Adrenal gland (tissue), 12 donors: ENCODE results near the gene PTGIS. TPM values are rescaled to one million over a fixed set of nuclear protein-coding genes. Genes with fewer than 3 reads are reported as not detected.

Experiments
- DNase-seq, 7 donors: peaks; one replicate each; pipeline ENCODE4 v3.0.0-alpha.2; 2019 to 2020
- H3K27ac ChIP-seq, 5 donors: fragments of 200-600 bp; sonication (generic) in 4 of 5; 1 replicate in 3 of 5; 2 replicates in 2 of 5; pipeline versions ENCODE4 v1.5.1 to v1.8.0; 2016 to 2020; ENCODE audit warnings: mild to moderate bottlenecking in 1 of 5
- H3K27me3 ChIP-seq: fragments of 200-600 bp; 2 replicates; pipeline ENCODE4 v1.8.0; 2021
- H3K36me3 ChIP-seq, 2 donors: fragments of 200-600 bp; replicated peaks in 1 of 2; 1 replicate in 1 of 2; 2 replicates in 1 of 2; pipeline versions ENCODE4 v1.5.1 to v1.8.0; 2018 to 2022
- H3K4me1 ChIP-seq, 2 donors: fragments of 200-600 bp; replicated peaks in 1 of 2; 1 replicate in 1 of 2; 2 replicates in 1 of 2; pipeline versions ENCODE4 v1.5.1 to v1.8.0; 2018 to 2021
- H3K4me3 ChIP-seq, 4 donors: fragments of 200-600 bp; sonication (generic) in 3 of 4; one replicate each; pipeline ENCODE4 v1.5.1; 2016 to 2018
- H3K9me3 ChIP-seq, 3 donors: fragments of 200-600 bp; sonication (generic) in 1 of 3; replicated peaks in 1 of 3; 1 replicate in 2 of 3; 2 replicates in 1 of 3; pipeline versions ENCODE4 v1.5.1 to v1.8.0; 2016 to 2021
- POLR2A ChIP-seq, 2 donors: fragments of 450-650 bp; IDR thresholded peaks; one replicate each; pipeline ENCODE4 v1.6.1; 2017; ENCODE audit warnings: antibody characterized with exemption in 2 of 2, mild to moderate bottlenecking in 2 of 2, moderate library complexity in 1 of 2
- WGBS, 4 donors: extraction: QIAGEN DNeasy Blood & Tissue Kit in 2 of 4; methylation state at CpG; one replicate each; pipeline versions ENCODE4 v1.1.5 to v1.1.7; 2013 to 2017; 5-methylcytosine and 5-hydroxymethylcytosine counted together
- intact Hi-C, 2 donors: fragments of 100-400 bp; cut with DNase I; formaldehyde crosslinking; loops; one replicate each; pipeline versions ENCODE4 v1.14.1 to v1.15.0; 2022 to 2023
- polyA plus RNA-seq, 3 donors: library from polyadenylated mRNA; stranded (reverse); fragments of 200-250 nt in 2 of 3; fragments of 350-450 nt in 1 of 3; fragmentation: Illumina TruSeq in 1 of 3; extraction: RNeasy Lipid Tissue Mini Kit (QIAGEN cat#74804) in 1 of 3; gene quantifications; one replicate each; pipeline ENCODE4 v1.2.3, GENCODE V29; 2013 to 2014
- total RNA-seq, 9 donors: library from RNA; depleted of rRNA in 4 of 9; stranded (reverse); fragments of >200 nt in 4 of 9; fragments of 120-200 nt in 1 of 9; fragmentation: NEBNext Ultra II Directional in 1 of 9; extraction: Animal tissue kit (Norgen Biotek cat#: 25700) in 1 of 9; gene quantifications; one replicate each; pipeline versions ENCODE4 v1.1.0 to v1.2.4, GENCODE V29; 2013 to 2023
- TF ChIP-seq, protein P1 (sequence below), 6 experiments: fragments of 450-650 bp in 4 of 6; fragments of 200-600 bp in 2 of 6; sonication (generic) in 1 of 6; IDR thresholded peaks; 1 replicate in 5 of 6; 2 replicates in 1 of 6; pipeline versions ENCODE4 v1.5.1 to v1.8.0; 2016 to 2021; ENCODE audit warnings: antibody characterized with exemption in 6 of 6, mild to moderate bottlenecking in 2 of 6, moderate library complexity in 1 of 6
- donor health status: healthy with polysubstance abuse.
- donor health status: Bipolar disorder and iron deficiency.
- donor health status: DM: yes; HTN: yes; CAD: no.
- donor health status: DM: no; HTN: no; CAD: no.
- donor health status: DM: no; HTN: no; CAD: no.
- donor health status: DM: yes; HTN: yes; CAD: no.

The PTGIS gene
- total and polyA plus RNA-seq, 12 donors: 3.5 to 34.2 (median 8.0) TPM

GRCh38 chr20:49587111-49587570, 19.2 kb upstream of the PTGIS start:
- DNase-seq: no peak
- intact Hi-C loops: no loop called here
- WGBS, 4 donors: 51 to 60% (median 53%) methylated on average over 10 of the region's 10 CpGs
- Histone ChIP-seq H3K4me3 (no peak overlapping the region), H3K36me3 (no peaks in the 10 kb centered on the region), H3K9me3 (no peaks in the 10 kb centered on the region), H3K27ac (no peak overlapping the region), H3K4me1 (peaks cover 4 to 24% of the 10 kb centered on the region in 2 donors), H3K27me3 (no peaks in the 10 kb centered on the region)
- TF ChIP-seq POLR2A (IDR thresholded peaks at IDR 0.05): no peak
- TF ChIP-seq, protein P1, sequence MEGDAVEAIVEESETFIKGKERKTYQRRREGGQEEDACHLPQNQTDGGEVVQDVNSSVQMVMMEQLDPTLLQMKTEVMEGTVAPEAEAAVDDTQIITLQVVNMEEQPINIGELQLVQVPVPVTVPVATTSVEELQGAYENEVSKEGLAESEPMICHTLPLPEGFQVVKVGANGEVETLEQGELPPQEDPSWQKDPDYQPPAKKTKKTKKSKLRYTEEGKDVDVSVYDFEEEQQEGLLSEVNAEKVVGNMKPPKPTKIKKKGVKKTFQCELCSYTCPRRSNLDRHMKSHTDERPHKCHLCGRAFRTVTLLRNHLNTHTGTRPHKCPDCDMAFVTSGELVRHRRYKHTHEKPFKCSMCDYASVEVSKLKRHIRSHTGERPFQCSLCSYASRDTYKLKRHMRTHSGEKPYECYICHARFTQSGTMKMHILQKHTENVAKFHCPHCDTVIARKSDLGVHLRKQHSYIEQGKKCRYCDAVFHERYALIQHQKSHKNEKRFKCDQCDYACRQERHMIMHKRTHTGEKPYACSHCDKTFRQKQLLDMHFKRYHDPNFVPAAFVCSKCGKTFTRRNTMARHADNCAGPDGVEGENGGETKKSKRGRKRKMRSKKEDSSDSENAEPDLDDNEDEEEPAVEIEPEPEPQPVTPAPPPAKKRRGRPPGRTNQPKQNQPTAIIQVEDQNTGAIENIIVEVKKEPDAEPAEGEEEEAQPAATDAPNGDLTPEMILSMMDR (IDR thresholded peaks at IDR 0.05): no peak

GRCh38 chr20:49585585-49586245, 17.8 kb upstream of the PTGIS start:
- DNase-seq: no peak
- intact Hi-C loops: no loop called here

GRCh38 chr20:49584418-49585382, 16.8 kb upstream of the PTGIS start:
- intact Hi-C loops: no loop called here

More at GRCh38 chr20:49585585-49586245, 17.8 kb upstream of the PTGIS start:
- Histone ChIP-seq H3K4me3 (no peak overlapping the region), H3K36me3 (no peaks in the 10 kb centered on the region), H3K9me3 (no peaks in the 10 kb centered on the region), H3K27ac (no peak overlapping the region), H3K4me1 (peaks cover 0 to 23% of the 10 kb centered on the region in 2 donors), H3K27me3 (no peaks in the 10 kb centered on the region)
- TF ChIP-seq, protein P1 (IDR thresholded peaks at IDR 0.05): no peak
- TF ChIP-seq POLR2A (IDR thresholded peaks at IDR 0.05): no peak
- 84 to 87% (median 87%) methylated on average over 9 of the region's 9 CpGs for WGBS, 4 donors

More at GRCh38 chr20:49584418-49585382, 16.8 kb upstream of the PTGIS start:
- H3K36me3 ChIP-seq: no peaks in the 10 kb centered on the region
- no peaks in the 10 kb centered on the region for H3K9me3 ChIP-seq
- H3K27ac ChIP-seq: peak overlapping the region in 2 of 5 donors; percentile 60 to 80
- DNase-seq: no peak
- WGBS, 4 donors: 73 to 79% (median 77%) methylated on average over 14 of the region's 14 CpGs
- TF ChIP-seq, protein P1 (IDR thresholded peaks at IDR 0.05): no peak
- TF ChIP-seq POLR2A (IDR thresholded peaks at IDR 0.05): no peak
- no peak overlapping the region for H3K4me3 ChIP-seq
- no peaks in the 10 kb centered on the region for H3K27me3 ChIP-seq
- H3K4me1 ChIP-seq: peaks cover 0 to 17% of the 10 kb centered on the region in 2 donors
